Endothelial cell of umbilical vein (primary cell): Measurements from ENCODE around the gene FECH.
"Not testable (repeated sequence)": the region's sequence is repeated elsewhere in the genome, so short reads cannot be mapped to it uniquely, and the experiment has no call there.

Experiments
- CTCF ChIP-seq, 2 donors: IDR thresholded peaks; 1 replicate in 1 of 2; 2 replicates in 1 of 2; pipeline ENCODE4 v1.5.1; 2011; ENCODE audit warnings: low read length in 2 of 2, mild to moderate bottlenecking in 2 of 2, moderate library complexity in 2 of 2, control low read depth in 1 of 2, inconsistent platforms in 1 of 2, low read depth in 1 of 2; ENCODE audit not compliant: insufficient read depth in 1 of 2; ENCODE audit errors: extremely low read depth in 1 of 2
- EZH2 ChIP-seq: IDR thresholded peaks from 2 replicates; pipeline ENCODE4 v1.6.1; 2012; ENCODE audit warnings: borderline replicate concordance, low read depth, mild to moderate bottlenecking, moderate library complexity, low read length, inconsistent platforms; ENCODE audit not compliant: severe bottlenecking
- GATA2 ChIP-seq: IDR thresholded peaks from 2 replicates; pipeline ENCODE4 v1.7.0; 2011; ENCODE audit warnings: low read depth, mild to moderate bottlenecking, moderate library complexity, mixed read lengths, low read length; ENCODE audit not compliant: insufficient read length, insufficient read depth
- JUN ChIP-seq: IDR thresholded peaks from 2 replicates; pipeline ENCODE4 v1.6.1; 2011; ENCODE audit warnings: borderline replicate concordance, low read depth; ENCODE audit not compliant: insufficient read length, insufficient read depth
- MAX ChIP-seq: IDR thresholded peaks from 2 replicates; pipeline ENCODE4 v1.6.1; 2011; ENCODE audit not compliant: insufficient read depth, insufficient read length
- MYC ChIP-seq: IDR thresholded peaks from one replicate; pipeline ENCODE4 v1.6.1; 2011; ENCODE audit warnings: mild to moderate bottlenecking, low read depth, low read length
- POLR2A ChIP-seq: IDR thresholded peaks from 2 replicates; pipeline ENCODE4 v1.6.1; 2012; ENCODE audit warnings: low read depth, mild to moderate bottlenecking, control low read depth, low read length
- POLR2AphosphoS5 ChIP-seq: IDR thresholded peaks from 2 replicates; pipeline ENCODE4 v1.6.1; 2012; ENCODE audit warnings: low read depth, mild to moderate bottlenecking, control low read depth, low read length, moderate library complexity; ENCODE audit not compliant: insufficient read depth

DNA sequence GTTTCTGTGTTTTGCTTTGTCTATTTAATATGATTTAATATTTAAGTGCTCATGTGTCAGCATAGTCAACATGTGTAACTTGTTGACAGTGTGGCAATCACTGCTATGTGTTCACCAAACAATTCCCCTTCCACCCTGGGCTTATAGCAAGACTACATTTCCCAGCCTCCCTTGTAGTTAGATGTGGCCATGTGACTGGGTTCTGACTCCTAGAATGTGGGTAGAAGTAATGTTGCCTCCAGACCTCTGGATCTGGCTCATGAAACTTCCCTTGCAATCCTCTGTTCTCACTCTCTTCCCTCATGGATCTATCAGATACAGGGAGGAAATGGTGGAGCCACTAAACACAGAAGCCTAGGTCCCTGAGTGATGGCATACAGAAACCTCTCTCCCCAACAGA, 64.2 kb downstream of the FECH start:
- TF ChIP-seq POLR2A; CTCF (IDR thresholded peaks at IDR 0.05; ENCODE audit: extremely low read depth in 1 of 2, insufficient read depth in 1 of 2, low read depth in 1 of 2, low read length in 2 of 2); EZH2; POLR2AphosphoS5; MAX; JUN; MYC; GATA2: not testable (repeated sequence)
